GM12891 (cell line): ENCODE measurements around the gene POLR1B.
"Not testable (repeated sequence)": the region's sequence is repeated elsewhere in the genome, so short reads cannot be mapped to it uniquely, and the experiment has no call there.

Experiments used
- DNase-seq: peaks from one replicate; pipeline ENCODE4 v3.0.0; 2011; ENCODE audit warnings: low spot score; ENCODE audit not compliant: insufficient read length
- FAIRE-seq: peaks from 2 replicates; lab custom pipeline; 2011; peaks lifted over from hg19 to GRCh38; lab: Jason Lieb, UNC
- PAX5 ChIP-seq: IDR thresholded peaks from 2 replicates; pipeline ENCODE4 v1.6.1; 2011; ENCODE audit warnings: low read length, moderate library complexity, mild to moderate bottlenecking; ENCODE audit not compliant: insufficient read depth, severe bottlenecking
- POLR2A ChIP-seq: IDR thresholded peaks from 2 replicates; pipeline ENCODE4 v1.6.1; 2011; ENCODE audit warnings: low read depth, low read length, control low read depth
- POLR2AphosphoS5 ChIP-seq: IDR thresholded peaks from 2 replicates; pipeline ENCODE4 v1.6.1; 2011; ENCODE audit warnings: low read depth, low read length, control low read depth
- POU2F2 ChIP-seq: IDR thresholded peaks from 2 replicates; pipeline ENCODE4 v1.6.1; 2011; ENCODE audit warnings: low read depth, mild to moderate bottlenecking, control low read depth, low read length, moderate library complexity
- SPI1 ChIP-seq: IDR thresholded peaks from 2 replicates; pipeline ENCODE4 v1.6.1; 2011; ENCODE audit warnings: low read depth, low read length, control low read depth
- TAF1 ChIP-seq: IDR thresholded peaks from 2 replicates; pipeline ENCODE4 v1.6.1; 2011; ENCODE audit warnings: low read depth, low read length, control low read depth

POLR1B gene

GRCh38 chr2:112520234-112520783 lies 22.0 kb upstream of the POLR1B start:
- TF ChIP-seq POLR2AphosphoS5 (no peak), POLR2A (no peak), PAX5 (no peak), POU2F2 (no peak)
- FAIRE-seq (no peak), DNase-seq (no peak)

GRCh38 chr2:112523291-112523777 lies 18.9 kb upstream of the POLR1B start:
- FAIRE-seq, result no peak
- TF ChIP-seq POLR2AphosphoS5, result no peak
- no peak for TF ChIP-seq POLR2A
- no peak for TF ChIP-seq TAF1
- TF ChIP-seq SPI1, result no peak
- TF ChIP-seq PAX5, result no peak
- TF ChIP-seq POU2F2, result no peak
- DNase-seq, result no peak

DNA sequence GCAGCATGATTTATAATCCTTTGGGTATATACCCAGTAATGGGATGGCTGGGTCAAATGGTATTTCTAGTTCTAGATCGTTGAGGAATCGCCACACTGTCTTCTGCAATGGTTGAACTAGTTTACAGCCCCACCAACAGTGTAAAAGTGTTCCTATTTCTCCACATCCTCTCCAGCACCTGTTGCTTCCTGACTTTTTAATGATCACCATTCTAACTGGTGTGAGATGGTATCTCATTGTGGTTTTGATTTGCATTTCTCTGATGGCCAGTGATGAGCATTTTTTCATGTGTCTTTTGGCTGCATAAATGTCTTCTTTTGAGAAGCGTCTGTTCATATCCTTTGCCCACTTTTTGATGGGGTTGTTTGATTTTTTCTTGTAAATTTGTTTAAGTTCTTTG lies 18.0 kb upstream of the POLR1B start:
- not testable (repeated sequence) for DNase-seq, FAIRE-seq

GRCh38 chr2:112528541-112528940 lies 13.7 kb upstream of the POLR1B start:
- DNase-seq (no peak), FAIRE-seq (no peak)
- TF ChIP-seq PAX5 (no peak), SPI1 (no peak), POLR2A (no peak), POU2F2 (no peak), POLR2AphosphoS5 (no peak), TAF1 (no peak)

DNA sequence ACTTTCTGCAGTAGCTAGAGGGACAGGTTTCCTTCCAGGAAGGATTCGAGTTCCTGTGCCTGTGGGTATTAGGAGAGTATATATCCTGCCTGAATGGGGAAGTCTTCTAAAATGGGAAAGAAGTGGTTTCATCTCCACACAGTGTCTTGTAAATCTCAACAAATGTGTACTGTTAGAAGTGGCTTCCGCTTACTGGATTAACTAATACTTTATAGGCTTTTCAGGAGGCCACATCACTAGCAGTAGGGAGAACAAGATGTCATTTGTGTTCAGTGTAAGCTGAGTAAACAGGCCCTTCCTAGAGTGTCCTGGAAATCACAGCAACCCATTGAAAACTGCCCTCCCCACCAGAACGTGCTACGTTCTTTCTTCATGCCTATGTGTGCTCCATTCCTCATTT lies 12.5 kb upstream of the POLR1B start:
- FAIRE-seq, result no peak
- no peak for DNase-seq
- TF ChIP-seq PAX5 (no peak), POLR2AphosphoS5 (no peak), POLR2A (no peak), POU2F2 (no peak), TAF1 (no peak), SPI1 (no peak)

DNA sequence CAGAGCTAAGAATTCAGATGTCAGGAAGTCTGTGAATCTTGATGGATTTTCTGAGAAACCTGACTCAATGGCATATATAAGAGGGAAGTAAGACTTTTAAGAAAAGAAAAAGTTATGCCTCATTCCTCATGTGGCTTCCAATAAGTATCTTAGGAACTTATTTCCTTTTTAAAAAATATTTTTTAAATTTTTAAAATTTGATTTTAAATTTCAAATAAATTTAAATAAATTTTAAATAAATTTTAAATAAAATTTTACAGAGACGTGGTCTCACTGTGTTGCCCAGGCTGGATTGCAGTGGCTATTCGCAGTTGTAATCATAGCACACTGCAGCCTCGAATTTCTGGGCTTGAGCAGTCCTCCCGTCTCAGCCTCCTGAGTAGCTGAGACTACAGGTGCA lies 11.5 kb upstream of the POLR1B start:
- DNase-seq (no peak), FAIRE-seq (no peak)
- TF ChIP-seq POU2F2, result no peak
- TF ChIP-seq POLR2A, result no peak
- TF ChIP-seq PAX5, result no peak
- TF ChIP-seq TAF1, result no peak
- no peak for TF ChIP-seq SPI1
- no peak for TF ChIP-seq POLR2AphosphoS5

DNA sequence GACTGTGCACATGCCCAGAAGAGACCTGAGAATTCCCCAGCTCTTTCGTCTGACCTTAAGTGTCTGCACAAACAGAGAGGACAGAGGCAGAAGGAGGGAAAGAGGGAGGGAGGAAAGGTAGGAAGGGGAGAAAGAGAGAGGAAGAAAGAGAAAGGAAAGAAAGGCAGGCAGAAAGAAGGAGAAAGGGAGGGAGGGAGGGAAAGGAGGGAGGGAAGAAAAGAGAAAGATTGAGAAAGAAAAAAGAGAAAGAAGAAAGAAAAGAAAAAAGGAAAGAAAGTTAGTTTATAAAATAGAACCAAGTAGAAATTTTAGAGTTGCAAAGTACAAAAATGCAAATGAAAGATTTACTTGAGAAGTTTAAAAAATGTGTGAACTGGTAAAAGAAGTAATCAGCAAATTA lies 7.4 kb upstream of the POLR1B start:
- DNase-seq (no peak), FAIRE-seq (no peak)
- no peak for TF ChIP-seq SPI1
- TF ChIP-seq PAX5, result no peak
- no peak for TF ChIP-seq POLR2A
- no peak for TF ChIP-seq TAF1
- TF ChIP-seq POU2F2, result no peak
- TF ChIP-seq POLR2AphosphoS5, result no peak

GRCh38 chr2:112536665-112537064 lies 5.6 kb upstream of the POLR1B start:
- not testable (repeated sequence) for DNase-seq, FAIRE-seq

DNA sequence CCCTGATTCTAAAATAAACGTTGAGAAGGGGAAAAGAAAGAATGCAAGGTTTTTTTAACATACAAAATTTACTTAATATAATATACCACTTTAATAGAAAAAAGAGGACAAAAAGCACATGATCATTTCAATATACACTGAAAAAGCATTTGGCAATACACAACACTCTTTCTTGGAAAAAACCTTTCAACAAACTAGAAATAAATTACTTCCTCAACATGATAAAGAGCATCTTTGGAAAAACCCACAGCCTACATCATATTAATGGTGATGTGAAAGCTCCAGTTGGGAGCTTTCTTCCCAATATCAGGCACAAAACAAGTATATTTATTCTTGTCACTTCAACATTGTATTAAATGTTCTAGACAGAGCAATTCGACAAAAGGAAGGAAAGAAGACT lies 3.0 kb upstream of the POLR1B start:
- TF ChIP-seq TAF1 (no peak), POLR2AphosphoS5 (no peak), PAX5 (no peak), POLR2A (no peak), POU2F2 (no peak), SPI1 (no peak)
- no peak for DNase-seq
- no peak for FAIRE-seq

- TF ChIP-seq SPI1 (no peak), POLR2AphosphoS5 (no peak), PAX5 (no peak), TAF1 (no peak), POU2F2 (no peak)
- no peak for DNase-seq
- FAIRE-seq, result no peak
Observed at GRCh38 chr2:112540906-112541305, 1.4 kb upstream of the POLR1B start.
